Measurements from ENCODE around the gene SKI.

- TF ChIP-seq SP1 (IDR thresholded peaks at IDR 0.05) (no peak), ARNT (IDR thresholded peaks at IDR 0.05) (no peak), PKNOX1 (IDR thresholded peaks at IDR 0.05) (no peak), NFRKB (IDR thresholded peaks at IDR 0.05) (no peak), FOXM1 (IDR thresholded peaks at IDR 0.05; ENCODE audit: borderline replicate concordance) (no peak), HDGF (IDR thresholded peaks at IDR 0.05; ENCODE audit: borderline replicate concordance) (no peak), CTBP1 (IDR thresholded peaks at IDR 0.05; ENCODE audit: borderline replicate concordance) (no peak)
Observed at GRCh38 chr1:2210084-2210653, 17.9 kb upstream of the SKI start.
